ENCODE measurements around the gene TIE1.
"Not testable (repeated sequence)": the region's sequence is repeated elsewhere in the genome, so short reads cannot be mapped to it uniquely, and the experiment has no call there.

Gene TIE1

GRCh38 chr1:43358746-43359693, 58.2 kb downstream of the TIE1 start, which contains the start of gene CDC20:
Gene CDC20 (plus strand): TSS chr1:43358981. CDS start chr1:43359216, 235 bp downstream.
- DNase-seq (ENCODE audit: low read depth in 2 of 2, low spot score in 1 of 2) = peak; percentile 95 to 96

GRCh38 chr1:43359696-43360095, 58.9 kb downstream of the TIE1 start:
- DNase-seq (ENCODE audit: low read depth in 2 of 2, low spot score in 1 of 2) = no peak

DNA sequence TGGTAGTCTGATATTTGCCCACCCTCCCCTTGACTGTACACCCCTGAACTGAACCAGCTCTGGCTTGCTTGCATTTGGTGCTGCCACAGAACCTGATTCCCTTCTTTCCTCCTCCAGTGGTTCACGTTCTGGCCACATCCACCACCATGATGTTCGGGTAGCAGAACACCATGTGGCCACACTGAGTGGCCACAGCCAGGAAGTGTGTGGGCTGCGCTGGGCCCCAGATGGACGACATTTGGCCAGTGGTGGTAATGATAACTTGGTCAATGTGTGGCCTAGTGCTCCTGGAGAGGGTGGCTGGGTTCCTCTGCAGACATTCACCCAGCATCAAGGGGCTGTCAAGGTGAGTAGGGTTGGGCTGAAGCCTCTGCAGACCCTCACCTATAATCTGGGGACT, 59.8 kb downstream of the TIE1 start:
- no peak for DNase-seq (ENCODE audit: low read depth in 2 of 2, low spot score in 1 of 2)

GRCh38 chr1:43363283-43363934, 62.6 kb downstream of the TIE1 start:
- no peak for DNase-seq (ENCODE audit: low read depth in 2 of 2, low spot score in 1 of 2)

- no peak for DNase-seq (ENCODE audit: low read depth in 2 of 2, low spot score in 1 of 2)
Measured at GRCh38 chr1:43363935-43364525, 63.2 kb downstream of the TIE1 start.

DNA sequence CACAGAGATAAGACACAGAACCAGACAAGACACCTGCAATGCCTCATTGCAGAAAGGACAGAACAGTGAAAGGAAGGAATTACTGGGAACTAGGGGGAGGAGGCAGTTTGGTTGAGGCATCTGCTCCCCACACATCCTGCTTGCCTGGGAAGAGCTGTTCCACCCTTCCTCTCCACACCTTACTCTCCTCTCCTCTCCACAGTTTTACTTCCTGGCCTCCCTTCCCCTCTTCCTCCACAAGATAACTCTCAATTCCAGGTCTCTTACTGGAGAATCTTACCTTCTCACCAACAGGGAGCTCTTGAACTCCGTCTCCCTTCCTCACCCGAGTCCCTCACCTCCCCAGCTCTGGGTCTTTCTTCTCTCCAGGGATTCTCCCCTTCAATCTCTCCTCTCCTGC, 64.9 kb downstream of the TIE1 start:
- no peak for DNase-seq (ENCODE audit: low read depth in 2 of 2, low spot score in 1 of 2)

- DNase-seq (ENCODE audit: low read depth in 2 of 2, low spot score in 1 of 2) = no peak
Measured at GRCh38 chr1:43366179-43366578, 65.4 kb downstream of the TIE1 start.

- DNase-seq (ENCODE audit: low read depth in 2 of 2, low spot score in 1 of 2) = no peak
Measured at GRCh38 chr1:43366601-43367025, 65.8 kb downstream of the TIE1 start.

DNA sequence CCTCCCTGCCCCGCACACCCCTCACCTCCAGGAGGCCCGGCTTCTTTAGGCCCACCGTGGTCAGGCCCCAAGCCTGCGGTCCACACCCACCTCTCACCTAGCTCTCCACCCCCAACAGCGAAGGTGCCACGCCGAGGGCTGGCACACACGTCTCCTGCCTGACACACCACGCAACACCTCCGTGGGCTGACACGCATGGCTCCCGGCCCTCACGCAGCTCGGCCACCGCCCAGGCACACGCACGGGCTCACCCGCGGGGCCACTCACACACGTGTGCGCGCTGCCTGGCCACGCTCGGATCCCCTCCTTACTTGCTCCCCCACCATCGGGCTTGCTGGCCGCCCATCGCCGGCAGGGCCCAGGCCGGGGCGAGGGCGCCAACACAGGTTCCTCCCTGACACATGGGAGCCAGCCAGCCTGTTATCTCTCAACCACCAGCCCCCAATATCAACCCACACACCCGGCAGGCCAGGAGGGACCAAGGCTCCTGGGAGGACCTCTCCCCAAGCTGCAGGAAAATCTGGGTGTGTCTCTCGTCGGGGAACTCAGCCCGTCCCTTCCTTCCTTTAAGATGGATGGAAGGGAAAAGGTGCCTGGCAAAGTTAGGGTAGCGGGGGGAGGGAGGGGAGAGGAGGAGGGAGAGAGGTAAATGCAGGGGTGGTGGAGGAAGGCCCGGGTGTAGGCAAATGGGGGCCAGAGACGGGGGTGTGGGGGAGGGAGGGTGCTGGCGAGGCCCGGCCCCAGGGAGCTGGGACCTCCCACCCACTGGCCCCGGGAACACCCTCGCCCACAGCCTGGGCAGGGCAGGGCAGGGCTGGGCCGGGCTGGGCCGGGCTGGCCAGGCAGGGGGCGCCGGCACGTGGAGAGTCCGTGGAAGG, 66.5 kb downstream of the TIE1 start:
- DNase-seq (ENCODE audit: low read depth in 2 of 2, low spot score in 1 of 2) = peak in 1 of 2 donors; percentile 7

DNA sequence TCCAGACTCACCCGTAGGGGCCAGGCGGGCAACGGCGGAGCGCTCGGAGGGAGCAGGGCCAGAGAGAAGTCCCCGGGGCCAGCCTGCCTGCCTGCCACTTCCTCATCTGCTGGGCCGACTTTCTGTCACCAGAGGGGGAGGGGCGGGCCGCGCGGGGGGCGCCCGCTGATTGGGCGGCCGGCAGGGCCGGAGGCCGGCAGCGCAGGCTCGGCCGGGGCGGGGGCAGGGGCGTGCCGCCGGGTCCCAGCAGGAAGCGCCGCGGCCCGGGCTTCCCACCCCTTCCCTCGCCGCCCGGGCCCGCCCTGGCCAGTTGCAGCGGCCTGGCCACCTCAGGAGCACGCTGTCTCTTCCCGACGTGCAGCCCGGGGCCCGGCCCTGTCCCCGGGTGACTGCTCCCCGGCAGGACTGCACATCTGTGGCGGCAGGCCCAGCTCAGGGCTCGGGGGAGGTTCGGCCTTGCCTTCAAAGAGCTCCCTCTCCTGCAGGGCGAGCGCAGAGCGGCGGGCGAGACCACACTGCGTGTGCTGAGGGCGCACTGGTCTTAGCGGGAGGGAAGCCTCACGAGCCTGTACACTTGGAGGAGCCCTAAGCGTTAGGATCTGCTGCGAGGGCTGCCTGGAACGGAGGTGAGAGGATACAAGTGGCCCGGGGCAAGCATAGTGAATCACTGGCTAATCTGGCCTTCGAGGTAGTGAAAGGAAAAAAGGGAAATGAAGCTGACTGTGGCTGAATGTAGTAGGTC, 67.3 kb downstream of the TIE1 start, which contains the start of gene ELOVL1:
TSS of gene ELOVL1 (minus strand) at position 108 of the 742 bp plus-strand sequence. CDS start 2,402 bp downstream, outside the sequence.
- DNase-seq (ENCODE audit: low read depth in 2 of 2, low spot score in 1 of 2) = peak; percentile 68 to 77

DNA sequence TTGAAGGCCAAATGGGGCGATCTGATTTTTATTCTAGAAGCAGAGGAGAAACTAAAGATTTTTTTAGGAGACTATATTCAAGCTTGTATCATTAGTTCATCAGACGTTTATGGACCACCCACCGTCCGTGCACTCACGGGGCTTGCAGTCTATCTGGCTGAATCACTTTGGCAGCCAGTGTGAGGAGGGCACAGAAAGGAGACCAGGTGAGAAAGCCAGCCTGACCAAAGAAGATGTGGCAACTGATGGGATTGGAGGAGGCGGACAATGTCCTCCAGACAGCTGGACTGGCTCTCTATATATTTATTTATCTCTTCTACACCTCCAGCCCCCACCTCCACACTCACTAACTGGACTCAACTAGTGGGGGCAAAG, 67.9 kb downstream of the TIE1 start:
- DNase-seq (ENCODE audit: low read depth in 2 of 2, low spot score in 1 of 2) = no peak

DNA sequence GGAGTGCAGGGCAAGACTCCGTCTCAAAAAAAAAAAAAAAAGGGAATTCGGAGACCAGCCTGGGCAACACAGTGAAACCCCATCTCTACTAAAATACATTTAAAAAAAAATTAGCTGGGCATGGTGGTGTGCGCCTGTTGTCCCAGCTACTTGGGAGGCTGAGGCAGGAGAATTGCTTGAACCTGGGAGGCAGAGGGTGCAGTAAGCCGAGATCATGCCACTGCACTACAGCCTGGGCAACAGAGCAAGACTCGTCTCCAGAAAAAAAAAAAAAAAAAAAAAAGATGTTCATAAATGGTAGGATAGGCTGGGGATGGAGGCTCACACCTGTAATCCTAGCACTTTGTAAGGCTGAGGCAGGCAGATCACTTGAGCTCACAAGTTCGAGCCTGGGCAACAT, 69.0 kb downstream of the TIE1 start:
- not testable (repeated sequence) for DNase-seq (ENCODE audit: low read depth in 2 of 2, low spot score in 1 of 2)

GRCh38 chr1:43370564-43370963, 69.8 kb downstream of the TIE1 start:
- no peak for DNase-seq (ENCODE audit: low read depth in 2 of 2, low spot score in 1 of 2)

GRCh38 chr1:43372172-43372571, 71.4 kb downstream of the TIE1 start:
- DNase-seq (ENCODE audit: low read depth in 2 of 2, low spot score in 1 of 2) = no peak

Data from stimulated activated CD8-positive, alpha-beta memory T cell treated with anti-CD3 and anti-CD28 coated beads, Interleukin-4, amount 100 ng/mL, for 1 hour (primary cell).